GM10266 (cell line): ENCODE data around the gene REPS2.

ENCODE experiments used
- DNase-seq: peaks from one replicate; pipeline ENCODE4 v3.0.0; 2012; ENCODE audit errors: extremely low spot score
- CTCF ChIP-seq: IDR thresholded peaks from 2 replicates; pipeline ENCODE4 v1.5.1; 2012; ENCODE audit warnings: mild to moderate bottlenecking, low read depth; ENCODE audit not compliant: control insufficient read depth, insufficient read depth; ENCODE audit errors: missing control alignments

The REPS2 gene

GRCh38 chrX:17187136-17187756, 240.8 kb downstream of the REPS2 start:
- no peak for TF ChIP-seq CTCF

GRCh38 chrX:17192106-17192505, 245.6 kb downstream of the REPS2 start:
- no peak for DNase-seq
- no peak for TF ChIP-seq CTCF

More at GRCh38 chrX:17187136-17187756, 240.8 kb downstream of the REPS2 start:
- no peak for DNase-seq
